ENCODE data around the gene CDH13. TPM values are rescaled to one million over a fixed set of nuclear protein-coding genes. Genes with fewer than 3 reads are reported as not detected.

Gene CDH13
- total RNA-seq, 1 donor from 2014 or later = 45.1 TPM

GRCh38 chr16:83350481-83350880 is 723.7 kb downstream of the CDH13 start:
- H3K9me3 Mint-ChIP-seq (ENCODE audit: low read depth) = no peaks in the 10 kb centered on the region
- H3K36me3 Mint-ChIP-seq (ENCODE audit: low read depth) = no peaks in the 10 kb centered on the region
- no peaks in the 10 kb centered on the region for H3K4me1 Mint-ChIP-seq (ENCODE audit: low read depth)
- H3K27me3 Mint-ChIP-seq (ENCODE audit: low read depth) = peaks cover 2% of the 10 kb centered on the region
- no peak for DNase-seq (ENCODE audit: low spot score)
- H3K4me3 Mint-ChIP-seq (ENCODE audit: unreplicated experiment) = no peak overlapping the region
- H3K27ac Mint-ChIP-seq (ENCODE audit: unreplicated experiment) = no peak overlapping the region
- no peak for TF ChIP-seq CTCF (IDR thresholded peaks at IDR 0.05)

DNA sequence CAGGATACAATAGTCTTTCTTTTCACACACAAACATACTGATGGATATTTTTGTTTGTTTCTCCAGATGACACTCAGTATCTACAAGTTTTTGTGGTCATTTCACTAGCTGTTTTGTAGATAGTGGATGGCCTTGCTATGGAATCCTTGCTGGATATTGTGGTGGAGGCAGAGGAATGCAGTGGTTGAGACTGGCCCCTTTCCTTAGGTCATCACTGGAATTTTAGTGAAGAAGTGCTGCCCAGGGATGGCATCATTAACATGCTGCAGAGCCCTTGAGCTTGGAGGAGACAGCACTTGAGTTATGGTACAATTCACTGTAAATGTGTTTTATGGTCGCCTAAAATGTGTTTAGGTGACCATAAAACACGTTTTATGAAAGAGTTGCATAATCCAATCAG is 725.1 kb downstream of the CDH13 start:
- Mint-ChIP-seq H3K4me1 (ENCODE audit: low read depth) (no peaks in the 10 kb centered on the region), H3K27ac (ENCODE audit: unreplicated experiment) (no peak overlapping the region), H3K9me3 (ENCODE audit: low read depth) (no peaks in the 10 kb centered on the region), H3K36me3 (ENCODE audit: low read depth) (no peaks in the 10 kb centered on the region), H3K27me3 (ENCODE audit: low read depth) (peaks cover 2% of the 10 kb centered on the region), H3K4me3 (ENCODE audit: unreplicated experiment) (no peak overlapping the region)
- no peak for TF ChIP-seq CTCF (IDR thresholded peaks at IDR 0.05)
- DNase-seq (ENCODE audit: low spot score) = no peak

GRCh38 chr16:83353241-83353640 is 726.5 kb downstream of the CDH13 start:
- Mint-ChIP-seq H3K27me3 (ENCODE audit: low read depth) (peaks cover 2% of the 10 kb centered on the region), H3K36me3 (ENCODE audit: low read depth) (no peaks in the 10 kb centered on the region), H3K27ac (ENCODE audit: unreplicated experiment) (no peak overlapping the region), H3K4me1 (ENCODE audit: low read depth) (no peaks in the 10 kb centered on the region), H3K9me3 (ENCODE audit: low read depth) (no peaks in the 10 kb centered on the region), H3K4me3 (ENCODE audit: unreplicated experiment) (no peak overlapping the region)
- TF ChIP-seq CTCF (IDR thresholded peaks at IDR 0.05) = no peak
- no peak for DNase-seq (ENCODE audit: low spot score)

DNA sequence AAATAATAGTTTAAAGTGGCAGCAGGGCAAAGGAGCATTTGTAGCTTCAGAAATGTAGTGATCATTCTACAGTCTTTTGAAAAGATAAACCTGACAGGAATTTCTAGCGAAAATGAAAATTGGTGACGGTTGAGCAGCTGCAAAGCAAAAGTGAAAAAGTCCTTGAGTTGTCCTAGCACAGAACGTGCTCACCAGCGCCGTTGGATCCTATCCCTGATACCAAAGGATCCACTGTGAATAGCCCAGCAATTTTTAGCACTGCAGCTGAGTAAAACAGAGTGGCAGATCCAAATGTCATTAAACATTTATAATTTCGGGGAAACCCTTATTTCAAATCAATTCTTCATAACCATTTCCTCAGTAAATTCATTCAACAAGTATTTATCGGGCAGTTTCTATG is 727.2 kb downstream of the CDH13 start:
- TF ChIP-seq CTCF (IDR thresholded peaks at IDR 0.05) = no peak
- H3K4me1 Mint-ChIP-seq (ENCODE audit: low read depth) = no peaks in the 10 kb centered on the region
- no peak for DNase-seq (ENCODE audit: low spot score)
- H3K27me3 Mint-ChIP-seq (ENCODE audit: low read depth) = peaks cover 2% of the 10 kb centered on the region
- H3K36me3 Mint-ChIP-seq (ENCODE audit: low read depth) = no peaks in the 10 kb centered on the region
- H3K4me3 Mint-ChIP-seq (ENCODE audit: unreplicated experiment) = no peak overlapping the region
- no peak overlapping the region for H3K27ac Mint-ChIP-seq (ENCODE audit: unreplicated experiment)
- no peaks in the 10 kb centered on the region for H3K9me3 Mint-ChIP-seq (ENCODE audit: low read depth)

DNA sequence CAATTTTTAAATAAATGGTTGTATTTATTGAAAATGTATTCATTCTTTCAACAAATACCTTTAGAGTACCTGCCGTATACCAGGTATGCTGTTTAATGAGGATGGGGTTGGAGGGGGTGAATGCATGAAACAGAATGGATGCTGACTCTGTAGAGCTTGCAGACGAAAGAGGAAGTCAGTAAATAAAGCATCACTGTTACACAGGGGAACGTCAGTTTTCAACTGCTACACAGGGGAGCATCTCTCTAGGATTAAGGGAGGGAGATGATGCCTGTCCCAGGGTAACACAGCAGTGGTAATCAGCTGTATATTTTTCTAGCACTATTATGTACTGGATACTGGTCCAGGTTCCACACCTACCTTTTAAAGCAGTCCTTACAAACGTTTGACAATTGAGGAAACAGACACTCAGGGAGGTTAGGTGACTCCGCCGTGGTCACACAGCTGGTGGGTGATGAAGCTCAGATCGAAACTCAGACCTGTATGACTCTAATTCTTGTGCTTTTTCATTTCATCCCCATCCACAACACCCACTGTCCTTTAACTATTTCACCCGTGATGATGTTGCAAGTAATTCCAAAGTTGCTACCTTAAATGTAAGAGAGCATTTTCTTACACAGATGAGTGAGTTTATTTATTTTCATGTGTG is 728.9 kb downstream of the CDH13 start:
- no peak for TF ChIP-seq CTCF (IDR thresholded peaks at IDR 0.05)

More for the DNA sequence above, 728.9 kb downstream of the CDH13 start:
- DNase-seq (ENCODE audit: low spot score) = no peak
- no peaks in the 10 kb centered on the region for H3K4me1 Mint-ChIP-seq (ENCODE audit: low read depth)
- no peaks in the 10 kb centered on the region for H3K36me3 Mint-ChIP-seq (ENCODE audit: low read depth)
- H3K4me3 Mint-ChIP-seq (ENCODE audit: unreplicated experiment) = no peak overlapping the region
- H3K27me3 Mint-ChIP-seq (ENCODE audit: low read depth) = peaks cover 2% of the 10 kb centered on the region
- no peak overlapping the region for H3K27ac Mint-ChIP-seq (ENCODE audit: unreplicated experiment)
- no peaks in the 10 kb centered on the region for H3K9me3 Mint-ChIP-seq (ENCODE audit: low read depth)
